AG09309 (cell line): ENCODE results near the gene NFKBIL1.

Source experiments
- DNase-seq: peaks from one replicate; pipeline ENCODE4 v3.0.0-alpha.2; 2010; ENCODE audit warnings: low read depth
- H3K4me3 ChIP-seq: 2 replicates; pipeline ENCODE4 v1.5.1; 2011; ENCODE audit warnings: mild to moderate bottlenecking, low read depth, low read length, moderate library complexity; ENCODE audit not compliant: control insufficient read depth
- CTCF ChIP-seq: IDR thresholded peaks from 2 replicates; pipeline ENCODE4 v1.5.1; 2011; ENCODE audit warnings: mild to moderate bottlenecking, low read depth, low read length, inconsistent platforms; ENCODE audit not compliant: insufficient read depth, control insufficient read depth; ENCODE audit errors: missing control alignments

Gene NFKBIL1

DNA sequence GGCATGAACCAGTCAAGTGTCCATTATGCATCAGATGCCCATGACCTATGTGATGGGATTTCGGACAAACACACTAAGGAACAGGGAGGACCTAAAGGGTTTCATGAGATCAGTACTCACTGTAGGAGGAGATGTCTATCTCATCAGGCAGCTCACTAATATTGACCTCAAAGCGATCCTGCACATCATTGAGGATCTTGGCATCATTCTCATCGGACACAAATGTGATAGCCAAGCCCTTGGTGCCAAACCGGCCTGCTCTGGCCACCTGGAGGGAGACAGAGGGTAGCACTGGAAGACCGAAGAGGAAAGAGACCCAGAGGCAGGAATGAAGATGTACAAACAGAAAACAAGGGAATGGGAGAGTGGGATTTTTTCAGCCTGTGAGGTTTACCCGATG is 16.7 kb upstream of the NFKBIL1 start:
- H3K4me3 ChIP-seq: no peak overlapping the region
- no peak for DNase-seq
- TF ChIP-seq CTCF: no peak

- no peak for DNase-seq
- H3K4me3 ChIP-seq: no peak overlapping the region
- TF ChIP-seq CTCF: no peak
Observed at GRCh38 chr6:31531162-31531561, 16.2 kb upstream of the NFKBIL1 start.

DNA sequence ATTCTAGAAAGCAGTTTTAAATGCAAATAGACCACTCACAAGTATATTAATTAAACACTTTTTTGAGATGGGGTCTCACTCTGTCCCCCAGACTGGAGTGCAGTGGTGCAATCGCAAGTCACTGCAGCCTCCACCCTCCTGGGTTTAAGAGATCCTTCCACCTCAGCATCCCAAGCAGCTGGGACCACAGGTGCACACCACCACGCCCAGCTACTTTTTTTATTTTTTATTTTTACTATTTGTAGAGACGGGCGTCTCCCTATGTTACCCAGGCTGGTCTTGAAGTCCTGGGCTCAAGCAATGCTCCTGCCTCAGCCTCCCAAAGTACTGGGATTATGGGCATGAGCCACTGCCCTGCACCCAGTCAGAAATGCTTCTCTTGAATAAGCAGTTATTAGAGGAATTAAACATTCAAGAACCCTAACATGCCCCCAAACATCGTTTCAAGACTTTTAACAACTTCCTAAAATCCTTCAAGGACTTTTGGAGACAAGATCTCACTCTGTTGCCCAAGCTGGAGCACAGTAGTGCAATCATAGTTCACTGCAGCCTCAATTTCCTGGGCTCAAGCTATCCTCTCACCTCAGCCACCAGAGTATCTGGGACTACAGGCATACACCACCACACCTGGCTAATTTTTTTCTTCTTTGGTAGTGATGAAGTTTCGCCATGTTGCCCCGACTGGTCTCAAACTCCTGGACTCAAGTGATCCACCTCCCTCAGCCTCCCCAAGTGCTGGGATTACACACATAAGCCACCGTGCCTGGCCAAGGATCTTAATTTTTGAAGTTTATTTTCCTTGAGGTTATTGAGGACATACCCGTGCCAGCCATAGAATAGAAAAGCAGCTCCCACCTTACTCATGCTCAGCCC is 15.4 kb upstream of the NFKBIL1 start:
- H3K4me3 ChIP-seq: no peak overlapping the region
- no peak for DNase-seq
- no peak for TF ChIP-seq CTCF

DNA sequence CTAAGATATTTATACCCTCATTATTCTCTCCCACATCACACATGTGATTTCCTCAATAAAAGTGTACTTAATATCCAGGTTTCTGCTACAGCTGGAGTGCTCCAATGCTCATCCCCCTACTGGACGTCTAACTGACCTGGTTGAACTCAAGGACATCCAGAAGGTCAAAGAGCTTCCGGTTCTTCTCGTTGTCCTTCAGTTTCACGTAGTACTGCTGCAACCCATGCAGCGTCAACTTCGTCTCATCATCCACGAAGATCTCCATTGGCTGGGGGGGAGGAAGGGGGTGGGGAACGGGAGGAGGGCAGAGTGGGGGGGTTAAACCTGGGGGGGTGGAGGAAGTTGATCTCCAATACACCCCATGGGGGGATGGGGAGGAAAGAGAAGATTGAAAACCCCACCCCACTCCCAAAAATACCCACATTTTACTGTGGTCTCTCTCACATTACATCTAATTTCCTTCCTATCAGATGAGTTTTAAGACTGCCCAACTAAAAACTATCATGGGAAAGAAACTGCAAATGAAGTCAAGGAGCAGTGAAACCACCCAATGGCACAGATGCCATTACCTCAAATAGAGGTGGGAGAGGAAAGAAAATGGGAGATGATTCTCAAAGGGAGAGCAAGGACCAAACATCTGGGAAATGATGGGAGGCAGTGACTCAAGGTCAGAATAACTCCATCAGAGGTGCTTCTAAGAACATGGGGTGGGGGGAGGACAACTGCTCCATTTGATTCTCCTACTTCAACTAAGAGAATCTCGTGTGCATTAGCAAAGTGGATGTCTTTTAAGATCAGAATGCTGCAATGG is 14.6 kb upstream of the NFKBIL1 start:
- no peak for DNase-seq
- H3K4me3 ChIP-seq: no peak overlapping the region
- TF ChIP-seq CTCF: no peak

- no peak for DNase-seq
- H3K4me3 ChIP-seq: no peak overlapping the region
- TF ChIP-seq CTCF: no peak
Observed at GRCh38 chr6:31533455-31533841, 14.0 kb upstream of the NFKBIL1 start.

GRCh38 chr6:31534011-31534410 is 13.4 kb upstream of the NFKBIL1 start:
- DNase-seq: no peak
- TF ChIP-seq CTCF: no peak
- H3K4me3 ChIP-seq: no peak overlapping the region
